Heart left ventricle (tissue), 16 donors: ENCODE measurements around the gene KLHL26. TPM values are rescaled to one million over a fixed set of nuclear protein-coding genes. Genes with fewer than 3 reads are reported as not detected.

Experiments used
- ATAC-seq, 4 donors: fragments of 200-7000 bp; cut with Tn5 transposase; one replicate each; pipeline ENCODE4 v1.9.1; 2020 to 2022; ENCODE audit warnings: moderate library complexity in 4 of 4, mild to moderate bottlenecking in 3 of 4, moderate number of reproducible peaks in 1 of 4
- DNase-seq, 5 donors: peaks; one replicate each; pipeline ENCODE4 v3.0.0-alpha.2; 2020
- H3K27ac ChIP-seq, 12 donors: fragments of 200-600 bp; sonication (generic) in 4 of 12; one replicate each; pipeline versions ENCODE4 v1.5.0 to v1.8.0; 2016 to 2022; ENCODE audit warnings: mild to moderate bottlenecking in 2 of 12
- H3K27me3 ChIP-seq, 9 donors: fragments of 200-600 bp; sonication (generic) in 2 of 9; one replicate each; pipeline versions ENCODE4 v1.5.1 to v1.8.0; 2016 to 2022; ENCODE audit warnings: mild to moderate bottlenecking in 3 of 9
- H3K36me3 ChIP-seq, 9 donors: fragments of 200-600 bp; sonication (generic) in 2 of 9; one replicate each; pipeline versions ENCODE4 v1.5.0 to v1.8.0; 2018 to 2022; ENCODE audit warnings: mild to moderate bottlenecking in 2 of 9
- H3K4me1 ChIP-seq, 12 donors: fragments of 200-600 bp; sonication (generic) in 4 of 12; one replicate each; pipeline versions ENCODE4 v1.5.0 to v1.8.0; 2016 to 2022; ENCODE audit warnings: mild to moderate bottlenecking in 3 of 12
- H3K4me3 ChIP-seq, 12 donors: fragments of 200-600 bp; sonication (generic) in 4 of 12; one replicate each; pipeline versions ENCODE4 v1.5.0 to v1.8.0; 2017 to 2022; ENCODE audit warnings: mild to moderate bottlenecking in 9 of 12, moderate library complexity in 4 of 12
- H3K9me3 ChIP-seq, 12 donors: fragments of 200-600 bp; sonication (generic) in 4 of 12; one replicate each; pipeline versions ENCODE4 v1.5.0 to v1.8.0; 2016 to 2022; ENCODE audit warnings: mild to moderate bottlenecking in 1 of 12
- CTCF ChIP-seq, 12 donors: fragments of 200-600 bp; sonication (generic) in 4 of 12; IDR thresholded peaks; one replicate each; pipeline versions ENCODE4 v1.5.0 to v1.8.0; 2018 to 2022; ENCODE audit warnings: antibody characterized with exemption in 12 of 12, mild to moderate bottlenecking in 5 of 12
- POLR2A ChIP-seq, 2 donors: fragments of 450-650 bp; IDR thresholded peaks; one replicate each; pipeline ENCODE4 v1.6.1; 2017; ENCODE audit warnings: antibody characterized with exemption in 2 of 2, mild to moderate bottlenecking in 2 of 2, moderate library complexity in 2 of 2
- WGBS, 4 donors: extraction: QIAGEN DNeasy Blood & Tissue Kit in 2 of 4; methylation state at CpG; one replicate each; pipeline versions ENCODE4 v1.1.5 to v1.1.7; 2013 to 2018; 5-methylcytosine and 5-hydroxymethylcytosine counted together
- intact Hi-C, 10 donors: fragments of 100-400 bp; cut with DNase I; formaldehyde crosslinking; loops; one replicate each; pipeline versions ENCODE4 v1.11.1 to v1.14.2; 2022
- polyA plus RNA-seq, 2 donors: library from polyadenylated mRNA; stranded (reverse); fragments of 200-250 nt; gene quantifications; one replicate each; pipeline ENCODE4 v1.2.3, GENCODE V29; 2013
- total RNA-seq, 9 donors: library from RNA; depleted of rRNA in 2 of 9; stranded (reverse); fragments of >200 nt in 2 of 9; fragmentation: NEBNext Ultra II Directional in 3 of 9; extraction: Animal tissue kit (Norgen Biotek cat#: 25700) in 3 of 9; gene quantifications; one replicate each; pipeline versions ENCODE4 v1.1.0 to v1.2.4, GENCODE V29; 2016 to 2023
- donor health status: ischemic (EF 13 %, LVEDD 7.1; RV severe dilation, severe dysfunction).
- donor health status: healthy with polysubstance abuse.
- donor health status: DM: no; HTN: yes; CAD: no.
- donor health status: DM: no; HTN: no; CAD: no.
- donor health status: ischemic (EF 25% LVEDD 6.9; RV normal size, moderate dysfunction).
- donor health status: ischemic (EF 25% LVEDD 5.7; RV mildly dilated, moderate dysfunction).
- donor health status: healthy.
- donor health status: DM: yes; HTN: yes; CAD: no.
- donor health status: ischemic (EF 35%, LVEDD 5.7; RV mildly dilated, moderate dysfunction).
- donor health status: nonischemic (EF 11% LVEDD 7.7; RV severe dilation, severe dysfunction).
- donor health status: DM: yes; HTN: yes; CAD: no.
- donor health status: PGD.
- donor health status: ischemic (EF 29% LVEDD 5.4; RV normal size, mild dysfunction).
- donor health status: nonischemic (EF 23%, LVEDD 6.1; RV moderate dilation, normal function).

KLHL26 gene
- total and polyA plus RNA-seq, 11 donors, result 2.8 to 11.4 (median 5.8) TPM

- DNase-seq (no peak), ATAC-seq (peak in 2 of 4 donors; percentile 1 to 7)
- H3K27ac ChIP-seq, result peak overlapping the region in 4 of 12 donors; percentile 18 to 63 (median 38)
- TF ChIP-seq POLR2A (IDR thresholded peaks at IDR 0.05) (no peak), CTCF (IDR thresholded peaks at IDR 0.05) (no peak)
- peaks cover 4 to 32% (median 20%) of the 10 kb centered on the region in 12 donors for H3K4me1 ChIP-seq
- 24 to 30% (median 27%) methylated on average over 5 to 26 of the region's 26 CpGs for WGBS, 4 donors
- H3K9me3 ChIP-seq, result no peaks in the 10 kb centered on the region
- intact Hi-C loops, result loop anchor here in 9 of 10 donors (1.0 to 10.0 kb wide), 10 partner anchors 60 to 272 kb away; partner anchors contain the start of gene CRTC1 (in 3 of the 9)
- H3K27me3 ChIP-seq, result peaks cover 0 to 35% (median 21%) of the 10 kb centered on the region in 9 donors
- H3K4me3 ChIP-seq, result peak overlapping the region in 11 of 12 donors; percentile 12 to 54 (median 46)
- peaks cover 0 to 15% (median 11%) of the 10 kb centered on the region in 9 donors for H3K36me3 ChIP-seq
Observed at GRCh38 chr19:18594824-18595373, 41.9 kb upstream of the KLHL26 start.

GRCh38 chr19:18595475-18595874 lies 41.4 kb upstream of the KLHL26 start:
- peaks cover 4 to 27% (median 16%) of the 10 kb centered on the region in 12 donors for H3K4me1 ChIP-seq
- ATAC-seq (no peak), DNase-seq (no peak)
- H3K4me3 ChIP-seq, result no peak overlapping the region
- peaks cover 0 to 38% (median 23%) of the 10 kb centered on the region in 9 donors for H3K27me3 ChIP-seq
- H3K9me3 ChIP-seq, result no peaks in the 10 kb centered on the region
- WGBS, 4 donors, result 68 to 81% (median 74%) methylated on average over 5 to 6 of the region's 6 CpGs
- TF ChIP-seq CTCF (IDR thresholded peaks at IDR 0.05) (no peak), POLR2A (IDR thresholded peaks at IDR 0.05) (no peak)
- H3K36me3 ChIP-seq, result peaks cover 0 to 13% (median 10%) of the 10 kb centered on the region in 9 donors
- no peak overlapping the region for H3K27ac ChIP-seq
- intact Hi-C loops, result loop anchor here in 6 of 10 donors (2.0 to 10.0 kb wide), 6 partner anchors 59 to 253 kb away; no protein-coding TSS in a partner anchor

GRCh38 chr19:18596752-18597157 lies 40.1 kb upstream of the KLHL26 start:
- Histone ChIP-seq H3K36me3 (peaks cover 0 to 4% (median 0%) of the 10 kb centered on the region in 9 donors), H3K9me3 (no peaks in the 10 kb centered on the region), H3K27me3 (peaks cover 0 to 50% (median 23%) of the 10 kb centered on the region in 9 donors), H3K27ac (no peak overlapping the region), H3K4me3 (no peak overlapping the region), H3K4me1 (peaks cover 4 to 27% (median 16%) of the 10 kb centered on the region in 12 donors)
- DNase-seq, result peak in 1 of 5 donors; percentile 77
- WGBS, 4 donors, result 13 to 18% (median 15%) methylated on average over 6 to 21 of the region's 21 CpGs
- TF ChIP-seq CTCF (IDR thresholded peaks at IDR 0.05), result no peak
- TF ChIP-seq POLR2A (IDR thresholded peaks at IDR 0.05), result no peak
- intact Hi-C loops, result loop anchor here in 5 of 10 donors (5.0 to 10.0 kb wide), 4 partner anchors 58 to 251 kb away; no protein-coding TSS in a partner anchor
- peak in 3 of 4 donors; percentile 39 to 53 (median 44) for ATAC-seq
